Activated T-helper 1 cell treated with anti-CD3 and anti-CD28 coated beads, Interleukin-2, amount 50 U/mL, for 16 hours (primary cell): ENCODE measurements around the gene EFCAB5.

Source experiments
- DNase-seq, 2 donors: peaks; one replicate each; pipeline ENCODE4 v3.0.0-alpha.2; 2020; ENCODE audit warnings: low read depth in 1 of 2, low spot score in 1 of 2

Gene EFCAB5

DNA sequence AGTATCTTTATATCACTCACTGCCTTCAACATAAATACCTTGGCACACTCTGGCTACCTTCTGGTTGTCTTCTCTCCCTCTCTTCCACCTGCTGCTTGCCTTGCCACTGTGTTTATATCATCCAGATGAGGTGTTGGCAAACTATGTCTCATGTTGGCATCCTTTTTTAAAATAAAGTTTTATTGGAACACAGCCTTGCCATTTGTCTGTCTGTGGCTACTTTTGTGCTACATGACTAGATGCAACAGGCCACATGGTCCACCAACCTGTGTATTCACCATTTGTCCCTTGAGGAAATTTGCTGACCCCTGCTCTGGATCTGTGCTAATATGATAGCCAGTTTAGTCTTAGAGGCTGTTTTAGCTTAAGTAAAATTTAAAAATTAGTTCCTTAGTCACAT is 212.0 kb downstream of the EFCAB5 start:
- no peak for DNase-seq

DNA sequence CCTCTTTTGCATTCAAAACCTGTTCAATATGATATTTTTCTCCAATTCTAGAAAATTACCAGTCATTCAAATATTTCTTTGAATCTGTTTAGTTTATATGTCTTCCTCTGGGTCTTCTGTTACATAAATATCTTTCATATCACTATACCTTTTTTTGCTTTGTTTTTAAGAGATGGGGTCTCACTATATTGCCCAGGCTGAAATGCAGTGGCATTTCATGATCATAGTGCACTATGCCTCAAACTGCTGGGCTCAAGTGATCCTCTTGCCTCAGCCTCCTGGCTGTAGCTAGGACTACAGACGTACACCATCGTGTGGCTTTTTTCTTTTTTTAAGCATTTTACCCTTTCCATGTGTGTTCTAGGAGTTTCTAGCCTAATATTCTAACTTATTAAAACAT is 214.0 kb downstream of the EFCAB5 start:
- DNase-seq: no peak
